Measurements from ENCODE around the gene MAGEB16.

The MAGEB16 gene

DNA sequence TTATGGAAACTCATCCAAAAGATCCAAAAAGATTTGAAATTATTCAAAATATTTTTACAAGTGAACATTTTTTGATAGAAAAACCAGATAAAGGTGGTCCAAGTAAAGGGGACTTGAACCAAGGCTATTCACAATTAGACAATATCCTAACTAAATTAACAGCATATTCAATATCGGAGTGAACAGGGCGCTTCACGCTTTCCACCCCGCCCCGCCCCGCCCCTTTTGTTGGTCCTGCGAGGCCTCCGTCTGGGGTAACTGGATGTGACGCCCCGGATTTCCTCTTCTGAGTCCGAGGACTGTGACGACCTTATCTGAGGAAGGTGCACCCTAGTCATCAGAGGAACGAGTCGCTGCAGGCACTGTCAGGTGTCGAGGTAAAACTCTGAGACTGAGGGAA is at the start of gene MAGEB16:
TSS of gene MAGEB16 (plus strand) at position 301 of the 400 bp plus-strand sequence. CDS start 3,855 bp downstream, outside the sequence.
- DNase-seq = no peak

DNA sequence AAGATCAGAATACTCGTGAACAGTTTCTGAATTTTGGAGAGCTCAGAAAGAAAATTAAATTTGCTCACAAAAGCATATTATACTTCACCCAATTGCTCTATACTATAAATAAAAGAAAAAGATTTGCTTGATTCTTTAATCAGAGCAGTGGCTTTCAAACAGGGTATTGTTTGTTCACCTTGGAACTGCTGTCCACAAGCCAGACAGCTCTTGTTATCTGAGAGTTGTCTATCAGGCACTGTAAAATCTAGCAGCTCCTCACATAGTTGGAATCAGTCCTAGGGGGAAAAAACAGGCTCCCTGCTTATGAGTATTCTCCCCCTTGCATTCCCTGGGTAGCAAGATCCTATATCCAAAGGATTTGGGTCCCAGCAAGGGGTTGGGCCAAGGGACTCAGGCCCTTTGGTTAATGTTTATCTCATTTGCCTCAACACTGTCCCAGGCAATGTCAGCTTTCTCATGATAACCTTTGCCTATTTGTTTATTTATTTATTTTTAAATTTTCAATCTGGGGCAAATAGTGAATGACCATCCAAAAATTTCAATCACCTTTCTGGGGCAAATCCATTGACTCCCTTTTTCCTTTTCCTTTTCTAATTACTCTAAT is 24.1 kb upstream of the MAGEB16 start:
- DNase-seq = no peak

DNA sequence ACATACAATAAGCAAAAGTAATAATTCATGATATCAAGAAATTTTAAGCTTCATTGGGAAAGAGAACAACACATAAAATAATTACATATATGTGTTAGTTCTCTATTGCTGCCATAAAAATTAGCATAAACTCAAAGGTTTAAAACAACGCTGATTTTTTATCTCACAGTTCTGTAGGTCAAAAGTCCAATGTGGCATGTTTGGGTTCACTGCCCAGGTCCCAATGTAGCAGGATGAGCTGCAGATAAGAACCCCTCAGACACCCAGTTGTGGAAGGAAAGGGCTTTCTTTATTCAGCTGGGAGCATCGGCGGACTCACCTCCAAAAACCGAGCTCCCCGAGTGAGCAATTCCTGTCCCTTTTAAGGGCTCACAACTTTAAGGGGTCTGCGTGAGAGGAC is 13.1 kb upstream of the MAGEB16 start:
- no peak for DNase-seq

DNA sequence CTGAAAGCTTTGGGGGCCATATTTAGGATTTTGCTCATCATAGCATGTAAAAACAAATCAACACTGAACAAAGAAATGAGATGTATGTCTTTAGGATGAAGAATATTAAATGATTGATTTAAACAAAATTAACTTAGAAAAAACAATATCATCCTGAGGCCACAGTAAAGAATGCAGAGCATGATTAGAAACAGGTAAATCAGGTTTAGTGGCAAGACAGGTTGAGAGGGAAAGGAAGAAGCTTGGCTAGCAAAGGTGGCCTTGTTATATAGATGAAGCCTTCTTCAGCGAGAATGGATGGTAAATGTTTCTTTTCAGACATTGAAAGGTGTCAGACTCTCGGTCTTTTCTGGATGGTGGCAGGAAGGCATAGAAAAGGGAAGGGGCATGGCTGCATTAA is 11.9 kb upstream of the MAGEB16 start:
- DNase-seq = no peak

DNA sequence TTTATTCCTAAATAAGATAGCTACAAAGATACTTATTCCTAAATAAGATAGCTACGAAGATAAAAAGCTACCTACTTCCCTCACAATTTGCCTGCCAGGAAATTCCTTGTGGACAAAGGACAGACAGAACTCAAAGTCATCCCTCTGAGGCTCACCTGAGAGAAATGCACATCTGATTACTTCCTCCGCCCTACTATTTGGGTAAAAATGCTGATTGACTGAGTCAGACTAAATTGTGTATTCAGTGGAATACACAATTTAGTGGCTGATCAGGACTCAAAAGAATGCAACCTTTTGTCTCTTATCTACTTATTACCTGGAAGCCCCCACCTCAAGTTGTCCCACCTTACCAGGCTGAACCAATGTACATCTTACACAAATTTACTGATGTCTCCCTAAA is 10.3 kb upstream of the MAGEB16 start:
- DNase-seq = no peak

DNA sequence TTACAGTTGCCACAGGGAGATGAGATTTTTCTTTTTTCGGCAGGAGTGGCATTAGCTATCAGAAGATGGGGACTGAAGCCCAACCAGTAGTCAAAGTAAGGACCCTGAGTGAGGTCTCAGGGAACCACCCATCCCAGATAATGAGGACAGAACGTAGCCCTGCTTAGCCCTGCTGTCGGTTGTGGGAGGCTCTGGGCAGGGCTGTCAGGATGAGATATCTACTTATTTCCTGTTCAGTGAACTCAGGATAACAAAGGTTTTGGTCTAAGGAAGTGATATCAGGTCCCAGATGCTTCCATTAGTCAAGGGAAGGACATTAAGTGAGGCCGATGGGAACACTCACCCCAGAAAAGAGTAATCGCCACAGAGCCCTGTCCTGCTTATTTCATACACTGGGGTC is 2.3 kb downstream of the MAGEB16 start:
- DNase-seq = no peak

DNA sequence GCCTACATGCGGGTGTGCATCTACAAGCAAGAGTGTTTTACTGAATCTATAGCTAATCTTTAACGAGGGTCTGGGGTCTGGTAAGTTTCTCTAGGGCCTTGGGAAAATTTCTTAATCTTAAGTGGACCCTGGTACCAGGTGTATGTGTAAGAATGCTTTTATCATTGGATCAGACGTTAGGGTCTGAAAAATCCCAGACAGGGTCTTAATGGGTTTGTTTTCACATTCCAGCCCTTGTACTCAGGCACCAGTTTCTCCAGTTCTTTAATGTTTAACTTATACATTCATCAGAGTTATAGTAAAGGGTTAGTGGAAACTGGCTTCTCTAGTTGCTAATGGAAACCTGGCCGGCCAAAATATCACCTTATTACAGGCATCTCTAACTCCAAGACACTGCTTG is 11.6 kb downstream of the MAGEB16 start:
- DNase-seq = no peak

DNA sequence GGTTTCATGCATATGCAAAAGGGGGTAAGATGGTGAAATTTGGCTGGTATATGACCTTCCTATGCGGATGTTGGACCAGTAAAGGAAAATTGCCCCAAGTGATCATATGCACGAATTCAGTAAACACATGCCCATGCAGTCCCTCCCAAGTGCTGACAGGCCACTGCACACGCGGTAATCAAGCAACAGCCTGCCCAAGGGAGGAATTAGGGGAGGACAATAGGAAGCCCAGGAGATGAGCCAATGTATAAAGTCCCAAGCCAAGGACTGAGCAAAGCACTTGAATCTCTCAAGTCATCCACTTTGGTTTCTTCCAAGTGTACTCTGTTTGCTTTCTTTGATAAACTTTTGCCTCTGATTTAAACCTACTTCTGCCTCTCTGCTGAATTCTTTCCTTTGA is 21.1 kb downstream of the MAGEB16 start:
- no peak for DNase-seq

DNA sequence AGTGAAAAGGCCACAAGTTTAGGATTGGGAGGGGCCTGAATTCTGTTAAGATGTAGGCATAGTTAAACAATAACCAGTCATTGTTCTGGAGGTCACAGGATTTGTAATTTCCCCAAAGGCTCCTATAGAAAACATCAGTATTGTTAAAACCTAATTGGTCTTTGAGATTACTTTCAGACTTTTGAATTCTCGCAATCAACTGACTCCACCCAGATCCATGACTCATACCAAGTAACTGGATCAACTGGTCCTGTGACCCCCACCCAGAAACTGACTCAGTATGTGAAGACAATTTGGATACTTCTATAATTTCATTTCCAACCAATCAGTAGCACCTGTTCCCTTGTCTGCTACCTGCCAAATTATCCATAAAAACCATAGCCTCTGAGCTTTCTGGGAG is 28.4 kb downstream of the MAGEB16 start:
- no peak for DNase-seq

DNA sequence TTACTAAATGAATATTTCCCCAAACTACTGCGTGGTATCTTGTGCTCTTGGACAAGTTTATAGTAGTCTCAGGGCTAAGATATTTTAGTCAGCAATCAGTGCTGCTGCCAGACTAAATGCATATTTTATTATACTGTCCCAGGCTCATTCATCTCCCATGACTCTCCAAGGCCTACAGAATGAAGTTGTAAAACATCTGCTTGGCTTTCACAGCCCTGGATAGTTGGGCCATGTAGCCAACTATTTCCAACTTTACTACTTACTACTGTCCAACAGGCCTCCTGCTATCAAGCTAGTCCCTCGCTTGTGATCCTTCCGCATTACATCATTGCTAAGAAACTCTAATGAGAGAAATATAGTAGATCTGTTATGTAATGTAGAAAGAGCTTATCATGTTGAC is 31.4 kb downstream of the MAGEB16 start:
- DNase-seq = no peak

DNA sequence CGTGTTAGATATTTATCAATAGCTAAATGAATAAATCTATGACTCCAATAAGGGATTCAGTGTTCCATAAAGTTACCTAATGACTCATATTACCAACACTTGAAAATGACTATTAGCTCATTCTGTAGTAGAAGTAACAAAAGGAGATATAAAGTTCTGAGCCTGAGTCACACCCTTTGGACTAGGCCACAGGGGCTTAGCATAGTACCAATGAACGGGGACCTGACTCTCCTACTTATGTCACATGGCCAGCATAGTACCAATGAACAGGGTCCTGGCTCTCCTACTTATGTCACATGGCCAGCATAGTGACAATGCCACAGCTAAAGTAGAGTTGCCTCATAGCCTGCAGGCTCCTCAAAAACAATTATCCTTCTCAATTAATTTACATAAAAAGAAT is 43.7 kb downstream of the MAGEB16 start:
- no peak for DNase-seq

DNA sequence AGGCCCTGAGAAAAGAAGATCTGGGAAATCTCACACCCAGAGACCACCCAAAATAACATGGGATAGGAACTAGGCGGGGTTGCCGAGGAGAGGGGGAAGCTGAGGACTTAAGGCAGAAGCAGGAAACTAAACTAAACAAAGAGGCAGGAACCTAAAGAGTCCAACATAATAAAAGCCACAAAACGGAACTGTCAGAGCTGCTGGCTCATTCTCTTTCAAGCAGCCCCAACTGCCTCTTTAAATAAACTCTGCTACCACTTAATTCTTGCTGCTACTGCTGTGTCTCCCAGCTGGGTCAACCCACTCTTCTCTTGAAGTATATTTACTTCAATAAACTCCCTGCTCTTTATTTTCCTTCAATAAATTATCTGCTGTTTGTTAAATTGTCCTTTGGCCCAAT is 44.5 kb downstream of the MAGEB16 start:
- no peak for DNase-seq

DNA sequence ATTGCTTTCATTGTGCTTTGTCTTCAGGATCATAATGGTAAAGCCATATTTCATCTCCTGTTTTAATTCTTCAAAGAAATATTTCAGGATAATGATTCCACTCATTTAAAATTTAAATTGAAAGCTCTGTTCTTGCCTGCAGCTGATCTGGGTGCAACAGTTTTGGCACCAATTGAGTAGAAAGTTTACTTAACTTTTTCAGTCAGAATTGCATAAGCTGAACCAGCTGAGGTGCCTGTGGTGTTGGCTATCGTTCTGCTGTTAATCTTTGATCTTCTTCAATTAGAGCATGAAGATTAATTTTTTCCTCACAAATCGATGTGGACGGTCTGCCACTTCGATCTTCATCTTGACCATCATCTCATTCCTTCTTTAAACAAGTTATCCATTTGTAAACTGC is 49.6 kb downstream of the MAGEB16 start:
- DNase-seq = no peak
